ENCODE data around the gene NDUFS2.
A peak's percentile ranks its signal among the peaks of the same experiment; 100 is the strongest.

The NDUFS2 gene

GRCh38 chr1:161200421-161200991, 1.7 kb upstream of the NDUFS2 start:
- no peak for DNase-seq (ENCODE audit: extremely low read depth, low read depth)
- no peak for TF ChIP-seq CTCF (IDR thresholded peaks at IDR 0.05; ENCODE audit: low read depth, low read length)

- DNase-seq (ENCODE audit: extremely low read depth, low read depth), result peak; percentile 43
- no peak for TF ChIP-seq CTCF (IDR thresholded peaks at IDR 0.05; ENCODE audit: low read depth, low read length)
These were observed 953 bp upstream of the NDUFS2 start for GRCh38 chr1:161200992-161201835.

GRCh38 chr1:161206411-161207140, 4.4 kb downstream of the NDUFS2 start:
- DNase-seq (ENCODE audit: extremely low read depth, low read depth), result no peak
- TF ChIP-seq CTCF (IDR thresholded peaks at IDR 0.05; ENCODE audit: low read depth, low read length), result no peak

GRCh38 chr1:161207173-161207572, 5.0 kb downstream of the NDUFS2 start:
- TF ChIP-seq CTCF (IDR thresholded peaks at IDR 0.05; ENCODE audit: low read depth, low read length), result no peak
- DNase-seq (ENCODE audit: extremely low read depth, low read depth), result no peak

GRCh38 chr1:161209790-161210409, 7.7 kb downstream of the NDUFS2 start:
- peak; percentile 93 for TF ChIP-seq CTCF (IDR thresholded peaks at IDR 0.05; ENCODE audit: low read depth, low read length)
- no peak for DNase-seq (ENCODE audit: extremely low read depth, low read depth)

GRCh38 chr1:161214369-161214768, 12.2 kb downstream of the NDUFS2 start:
- DNase-seq (ENCODE audit: extremely low read depth, low read depth), result no peak
- TF ChIP-seq CTCF (IDR thresholded peaks at IDR 0.05; ENCODE audit: low read depth, low read length), result no peak
